Body of pancreas (tissue), 4 donors: ENCODE data around the gene TMEM223.

Experiments
- CTCF ChIP-seq, 7 experiments: fragments of 450-650 bp in 4 of 7; fragments of 200-600 bp in 3 of 7; sonication (generic) in 3 of 7; IDR thresholded peaks; one replicate each; pipeline ENCODE4 v1.5.1; 2016 to 2019; ENCODE audit warnings: antibody characterized with exemption in 7 of 7
- POLR2A ChIP-seq, 3 donors: fragments of 450-650 bp; IDR thresholded peaks; one replicate each; pipeline ENCODE4 v1.6.1; 2016; ENCODE audit warnings: antibody characterized with exemption in 3 of 3, mild to moderate bottlenecking in 2 of 3

- peak; percentile 65 to 83 (median 75) for TF ChIP-seq POLR2A (IDR thresholded peaks at IDR 0.05)
- TF ChIP-seq CTCF (IDR thresholded peaks at IDR 0.05), result peak in 1 of 7 experiments; percentile 6
Measured at GRCh38 chr11:62839050-62839945, 47.5 kb upstream of the TMEM223 start, which contains the start of gene WDR74.
